HPDE6-E6E7 (cell line): ENCODE data around the gene ANKRD23.
A peak's percentile ranks its signal among the peaks of the same experiment; 100 is the strongest.
"Not testable (repeated sequence)": the region's sequence is repeated elsewhere in the genome, so short reads cannot be mapped to it uniquely, and the experiment has no call there.

ENCODE experiments used
- DNase-seq: peaks from one replicate; pipeline ENCODE4 v3.0.0; 2011; ENCODE audit warnings: missing footprints; ENCODE audit errors: extremely low spot score

The ANKRD23 gene

GRCh38 chr2:96816127-96816835, 27.5 kb downstream of the ANKRD23 start, which contains the start of gene CNNM3:
TSS of gene CNNM3 (plus strand) at chr2:96816268. CDS start at chr2:96816278, 10 bp downstream.
- peak; percentile 98 for DNase-seq

- peak; percentile 48 for DNase-seq
Observed at GRCh38 chr2:96815326-96816126, 28.3 kb downstream of the ANKRD23 start.

- DNase-seq = no peak
Observed at GRCh38 chr2:96813656-96814055, 30.2 kb downstream of the ANKRD23 start.

GRCh38 chr2:96811917-96812316, 31.9 kb downstream of the ANKRD23 start:
- DNase-seq = no peak

- DNase-seq = no peak
Observed at GRCh38 chr2:96810783-96811192, 33.0 kb downstream of the ANKRD23 start.

GRCh38 chr2:96809951-96810782, 33.7 kb downstream of the ANKRD23 start:
- DNase-seq = no peak

GRCh38 chr2:96809216-96809882, 34.5 kb downstream of the ANKRD23 start:
- DNase-seq = no peak

- DNase-seq = no peak
Observed at GRCh38 chr2:96808176-96808837, 35.5 kb downstream of the ANKRD23 start.

- no peak for DNase-seq
Observed at GRCh38 chr2:96807127-96807471, 36.7 kb downstream of the ANKRD23 start.

GRCh38 chr2:96806468-96807126, 37.2 kb downstream of the ANKRD23 start:
- DNase-seq = no peak

- DNase-seq = not testable (repeated sequence)
Observed at GRCh38 chr2:96805946-96806345, 37.9 kb downstream of the ANKRD23 start.

GRCh38 chr2:96804986-96805385, 38.8 kb downstream of the ANKRD23 start:
- no peak for DNase-seq

GRCh38 chr2:96802721-96803120, 41.1 kb downstream of the ANKRD23 start:
- DNase-seq = no peak

GRCh38 chr2:96801786-96802595, 41.8 kb downstream of the ANKRD23 start:
- DNase-seq = no peak

- peak; percentile 72 for DNase-seq
Observed at GRCh38 chr2:96801005-96801785, 42.6 kb downstream of the ANKRD23 start.

- DNase-seq = no peak
Observed at GRCh38 chr2:96800061-96801004, 43.5 kb downstream of the ANKRD23 start.

GRCh38 chr2:96799623-96799935, 44.2 kb downstream of the ANKRD23 start:
- DNase-seq = no peak
